Eye (tissue), 1 donor: ENCODE results near the gene KCNJ11.
A peak's percentile ranks its signal among the peaks of the same experiment; 100 is the strongest.

Experiments
- DNase-seq: peaks from one replicate; pipeline ENCODE4 v3.0.0-alpha.2; 2015

KCNJ11 gene

DNA sequence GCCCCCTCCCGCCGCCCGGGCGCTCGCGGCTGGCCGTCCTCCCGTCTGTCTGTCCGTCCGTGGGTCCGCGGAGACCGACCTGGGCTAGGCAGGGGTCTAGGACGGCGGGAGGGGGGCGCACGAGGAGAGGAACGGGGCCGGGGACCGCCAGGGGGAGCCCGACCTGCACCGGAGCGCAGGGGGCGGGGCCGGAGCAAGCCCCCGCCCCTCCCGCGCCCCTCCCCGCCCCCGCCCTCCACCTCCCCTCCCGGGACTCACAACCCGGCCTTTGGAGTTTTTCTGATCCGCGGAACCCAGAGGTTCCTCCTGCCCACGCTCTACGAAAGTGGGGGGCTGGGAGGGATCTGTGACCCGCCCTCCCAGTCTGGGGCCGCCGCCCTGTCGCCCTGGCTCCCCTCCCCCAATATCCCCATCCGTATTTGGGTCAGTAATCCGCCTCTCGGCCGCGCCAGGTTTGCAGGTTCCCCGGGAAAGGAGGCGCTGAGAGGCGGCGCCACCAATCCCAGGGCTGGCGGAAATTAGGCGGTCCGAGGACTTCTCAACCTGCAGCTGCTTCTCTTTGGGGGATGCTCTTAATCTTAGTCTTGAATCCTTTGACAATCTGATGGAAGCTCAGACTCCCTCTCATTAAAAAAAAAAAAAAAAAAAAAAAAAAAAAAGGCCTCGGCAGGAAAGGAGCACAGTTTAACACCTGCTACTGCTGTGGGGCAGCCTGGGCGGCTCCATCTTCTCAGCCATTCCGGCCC is 925 bp upstream of the KCNJ11 start:
- peak; percentile 91 for DNase-seq

DNA sequence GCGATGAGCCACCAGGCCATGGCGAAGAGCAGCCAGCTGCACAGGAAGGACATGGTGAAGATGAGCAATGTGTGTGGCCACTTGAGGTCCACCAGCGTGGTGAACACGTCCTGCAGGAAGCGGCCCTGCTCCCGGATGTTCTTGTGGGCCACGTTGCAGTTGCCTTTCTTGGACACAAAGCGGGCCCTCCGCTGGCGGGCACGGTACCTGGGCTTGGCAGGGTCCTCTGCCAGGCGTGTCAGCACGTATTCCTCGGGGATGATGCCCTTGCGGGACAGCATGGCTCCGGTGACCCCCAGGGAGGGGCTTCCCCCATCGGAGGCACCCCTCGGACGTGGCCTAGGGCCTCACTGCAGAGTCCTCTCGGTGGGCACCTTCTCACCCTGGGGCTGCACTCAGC is 648 bp downstream of the KCNJ11 start:
- DNase-seq = no peak

DNA sequence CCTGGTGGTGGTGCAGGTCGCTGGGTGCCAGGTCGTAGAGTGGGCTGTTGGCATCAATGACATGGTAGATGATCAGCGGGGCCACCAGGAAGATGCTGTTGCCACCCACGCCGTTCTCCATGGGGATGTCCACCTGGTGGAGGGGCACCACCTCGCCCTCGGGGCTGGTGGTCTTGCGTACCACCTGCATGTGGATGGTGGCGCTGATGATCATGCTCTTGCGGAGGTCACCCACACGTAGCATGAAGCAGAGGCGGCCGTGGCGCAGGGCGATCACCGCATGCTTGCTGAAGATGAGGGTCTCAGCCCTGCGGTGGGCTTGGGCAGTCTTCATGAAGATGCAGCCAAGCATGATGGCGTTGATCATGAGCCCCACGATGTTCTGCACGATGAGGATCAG is 1.2 kb downstream of the KCNJ11 start:
- DNase-seq = no peak

DNA sequence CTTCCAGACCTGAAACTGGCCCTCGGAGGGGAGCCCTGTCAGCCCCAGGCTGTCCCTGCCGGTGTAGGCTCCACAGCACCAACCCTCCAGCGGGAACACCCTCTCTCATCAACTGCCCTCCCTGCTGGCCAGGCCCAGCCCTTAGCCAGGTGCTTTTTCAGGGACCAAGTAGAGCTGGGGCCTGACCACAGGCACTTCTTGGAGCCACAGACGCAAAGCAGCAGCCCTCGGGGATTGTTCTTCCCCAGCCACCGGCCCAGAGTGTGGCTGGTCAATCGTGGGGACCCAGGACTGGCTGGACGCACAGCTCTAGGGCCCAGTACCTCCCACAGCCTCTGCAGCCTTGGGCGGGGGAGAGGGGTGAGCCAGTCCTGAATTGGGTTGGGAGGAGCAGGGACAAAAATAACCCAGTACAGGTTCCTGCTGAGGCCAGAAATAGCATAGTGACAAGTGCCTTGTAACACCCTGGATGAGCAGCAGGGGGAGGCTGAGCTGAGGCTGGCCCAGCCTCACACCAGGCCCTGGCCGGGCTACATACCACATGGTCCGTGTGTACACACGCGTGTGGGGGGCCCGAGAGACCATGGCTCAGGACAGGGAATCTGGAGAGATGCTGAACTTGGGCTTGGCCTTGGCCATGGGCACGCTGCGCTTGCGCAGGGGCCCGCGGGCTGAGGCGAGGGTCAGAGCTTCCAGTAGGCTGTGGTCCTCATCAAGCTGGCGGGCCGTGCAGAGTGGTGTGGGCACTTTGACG is 2.0 kb downstream of the KCNJ11 start:
- DNase-seq = peak; percentile 68

DNA sequence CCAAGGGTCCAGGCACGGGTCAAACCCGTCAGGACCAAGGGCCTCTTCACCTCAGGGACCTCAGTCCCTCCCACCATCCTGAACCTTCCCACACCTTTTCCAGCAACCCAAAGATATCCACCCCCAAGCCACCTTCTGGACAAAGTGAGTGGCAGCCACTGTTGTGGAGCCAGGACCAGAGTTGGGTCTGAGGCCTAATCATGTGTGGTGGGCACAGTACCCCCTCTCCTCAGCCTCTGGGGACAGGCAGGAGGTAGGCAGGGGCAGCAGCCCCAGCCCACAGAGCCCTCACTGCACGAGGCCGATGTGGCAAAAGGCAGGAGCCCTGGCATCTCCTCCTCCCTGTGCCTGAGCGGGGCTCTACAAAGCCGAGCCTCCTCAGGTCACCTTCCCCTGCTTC is 2.5 kb downstream of the KCNJ11 start:
- DNase-seq = no peak

DNA sequence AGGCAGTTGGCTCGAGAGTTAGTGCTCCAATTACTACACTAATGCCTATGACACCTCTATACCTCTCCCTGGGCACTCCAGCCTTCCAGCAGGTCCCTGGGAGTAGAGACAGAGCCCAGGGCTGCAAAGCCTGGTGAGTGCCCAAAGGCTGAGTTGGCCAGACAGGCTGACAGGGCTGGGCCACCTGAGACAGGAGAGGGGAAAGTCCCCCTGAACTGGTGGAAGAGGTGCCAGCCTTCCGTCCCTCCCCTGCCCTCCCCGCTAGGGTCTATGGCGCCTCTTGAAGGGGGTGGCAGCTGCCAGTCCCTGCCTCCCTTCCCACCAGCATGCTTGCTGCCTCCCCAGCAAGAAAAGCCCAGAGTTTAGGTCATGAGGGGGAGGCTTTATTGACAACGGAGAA is 3.0 kb downstream of the KCNJ11 start:
- DNase-seq = no peak

DNA sequence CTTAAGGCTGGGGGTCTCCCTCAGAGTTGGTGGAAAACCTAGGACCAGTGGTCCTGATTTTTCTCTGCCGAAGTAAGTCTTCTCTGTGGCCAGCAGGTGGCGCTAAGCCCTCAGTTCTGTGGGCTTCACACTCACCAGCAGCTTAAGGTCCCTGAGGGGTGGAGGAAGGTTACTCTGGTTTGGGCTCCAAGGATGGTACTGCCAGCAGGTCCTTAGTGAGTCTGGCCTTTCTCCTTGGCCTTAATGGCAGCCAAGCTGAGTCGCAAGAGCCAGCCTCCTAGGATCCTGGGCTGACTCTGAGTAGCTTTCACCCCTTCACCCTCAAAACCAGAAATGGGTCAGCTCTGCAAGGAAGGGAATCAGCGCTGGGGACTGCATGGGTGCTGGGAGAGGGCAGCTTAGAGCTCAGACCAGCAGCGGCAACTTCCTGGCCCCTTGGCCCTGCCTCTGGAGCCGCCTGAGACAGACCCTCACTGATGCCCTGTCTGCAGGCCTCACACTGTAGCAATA is 4.4 kb downstream of the KCNJ11 start:
- peak; percentile 92 for DNase-seq

DNA sequence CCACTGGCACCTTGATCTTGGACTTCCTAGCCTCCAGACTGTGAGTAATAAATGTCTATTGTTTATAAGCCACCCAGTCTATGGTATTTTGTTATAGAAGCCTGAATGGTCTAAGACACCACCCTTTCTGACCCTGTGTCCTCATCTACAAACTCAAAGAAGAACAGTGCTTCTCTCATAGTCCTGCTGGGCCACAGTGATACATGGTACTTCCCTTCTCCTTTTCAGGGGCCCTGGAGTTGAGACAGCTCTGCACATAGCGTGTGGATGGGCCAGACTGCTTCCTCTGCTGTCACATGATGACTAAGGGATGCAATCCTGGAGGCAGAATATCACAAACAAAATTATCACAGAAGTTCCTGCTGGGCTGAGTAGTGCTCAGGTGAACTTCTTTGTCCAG is 5.0 kb downstream of the KCNJ11 start:
- no peak for DNase-seq

DNA sequence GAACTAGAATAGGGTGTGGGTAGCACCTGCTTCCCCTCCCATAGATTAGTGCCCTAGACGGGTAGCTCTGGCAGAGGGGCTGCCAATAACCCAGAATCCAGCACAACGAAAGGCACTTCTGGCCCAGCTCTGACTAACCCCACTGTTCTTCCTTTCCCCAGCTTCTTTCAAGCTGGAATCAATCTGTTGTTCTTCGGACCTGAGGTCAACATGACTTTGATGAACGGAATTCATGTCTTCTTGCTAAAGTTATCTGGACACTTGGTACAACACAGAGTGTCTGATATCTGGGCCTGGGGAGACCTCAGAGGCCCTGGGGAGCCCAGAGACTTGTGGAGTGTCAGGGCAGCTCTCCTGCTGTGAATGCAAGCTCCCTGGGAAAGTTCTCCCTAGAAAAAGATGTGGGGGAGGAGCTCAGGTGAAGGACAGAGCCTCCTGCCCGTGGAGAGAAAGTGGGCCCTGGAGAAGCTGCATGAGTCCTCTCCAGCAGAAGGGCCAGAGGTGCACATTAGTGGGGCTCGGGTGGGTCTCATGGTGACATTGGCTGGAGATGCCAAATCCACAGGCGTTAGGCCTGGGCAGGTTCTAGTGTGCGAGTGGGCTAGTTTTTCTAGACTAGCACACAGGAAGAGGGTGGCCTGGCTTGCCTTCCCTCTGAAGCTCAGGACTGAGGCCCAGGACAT is 6.3 kb downstream of the KCNJ11 start:
- no peak for DNase-seq

DNA sequence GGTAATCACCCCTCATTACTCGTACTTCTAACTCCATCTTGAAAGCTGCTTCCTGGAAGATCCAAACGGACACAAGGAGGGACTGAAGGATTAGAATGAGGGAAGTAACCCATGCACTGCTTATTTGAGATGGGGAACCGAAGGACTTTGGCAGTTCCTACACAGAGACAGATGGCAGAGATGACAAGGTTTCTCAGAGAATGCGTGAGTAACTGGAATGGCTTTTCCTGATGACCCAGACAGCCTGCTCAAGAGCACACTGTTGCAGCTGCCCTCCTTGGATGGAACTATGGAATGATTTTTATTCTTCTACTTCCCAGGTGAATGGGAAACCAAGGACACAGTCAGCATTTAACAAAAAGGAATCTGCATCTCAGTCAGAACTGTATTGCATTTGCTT is 7.3 kb downstream of the KCNJ11 start:
- DNase-seq = no peak

DNA sequence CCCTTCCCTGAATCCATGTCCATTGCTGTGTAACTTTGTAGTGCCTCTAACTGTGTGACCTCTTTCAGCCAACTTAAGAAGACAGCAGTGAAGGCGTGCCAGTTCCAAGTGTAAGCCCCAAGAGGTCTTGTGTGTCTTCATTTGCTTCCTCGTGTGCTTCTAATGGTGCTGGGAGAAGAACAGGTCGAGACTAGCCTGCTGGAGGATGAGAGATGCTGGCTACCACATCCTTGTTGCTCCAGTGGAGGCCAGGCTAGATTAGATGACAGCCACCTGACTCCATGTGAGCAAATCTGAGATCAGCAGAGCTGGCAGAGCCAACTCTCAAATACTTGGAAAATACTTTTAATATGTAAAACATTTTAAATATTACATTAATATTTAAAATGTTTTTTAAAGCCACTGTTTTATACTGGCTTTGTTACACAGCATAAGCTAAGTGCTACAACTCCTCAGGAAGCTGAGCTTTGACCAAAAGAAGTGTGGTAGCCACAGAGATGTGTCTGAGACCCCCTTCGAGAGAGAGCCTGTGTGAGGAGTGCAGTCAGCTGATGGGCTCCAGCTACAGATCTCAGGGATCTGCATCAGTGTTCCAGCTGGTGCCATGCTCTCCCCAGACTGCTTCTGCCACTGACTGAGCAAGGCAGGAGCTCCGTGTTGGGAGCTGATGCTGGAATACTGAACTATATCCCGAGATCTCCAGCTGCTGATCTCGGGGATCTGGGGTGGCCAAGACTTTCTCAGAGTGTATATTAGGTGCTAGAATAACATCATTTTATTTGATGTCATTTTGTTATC is 8.9 kb downstream of the KCNJ11 start:
- no peak for DNase-seq

DNA sequence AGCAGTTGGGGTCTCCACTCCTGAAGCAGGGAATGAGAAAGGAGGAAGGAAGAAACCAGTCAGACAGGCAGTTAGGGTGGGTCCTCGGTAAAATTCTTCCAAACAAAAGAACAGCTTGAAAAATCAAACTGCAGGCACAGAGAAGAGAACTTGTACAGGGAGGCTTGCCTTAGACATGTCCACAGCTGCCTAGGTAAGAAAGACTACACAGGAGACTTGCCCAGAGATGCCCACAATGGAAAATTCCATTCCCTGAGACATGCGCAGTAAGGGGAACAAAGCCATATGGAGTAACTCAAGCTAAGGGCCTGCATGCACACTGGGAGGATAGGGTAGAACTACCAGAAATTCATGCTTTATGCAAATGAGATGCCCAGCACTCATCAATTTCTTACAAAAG is 9.8 kb downstream of the KCNJ11 start:
- DNase-seq = no peak

DNA sequence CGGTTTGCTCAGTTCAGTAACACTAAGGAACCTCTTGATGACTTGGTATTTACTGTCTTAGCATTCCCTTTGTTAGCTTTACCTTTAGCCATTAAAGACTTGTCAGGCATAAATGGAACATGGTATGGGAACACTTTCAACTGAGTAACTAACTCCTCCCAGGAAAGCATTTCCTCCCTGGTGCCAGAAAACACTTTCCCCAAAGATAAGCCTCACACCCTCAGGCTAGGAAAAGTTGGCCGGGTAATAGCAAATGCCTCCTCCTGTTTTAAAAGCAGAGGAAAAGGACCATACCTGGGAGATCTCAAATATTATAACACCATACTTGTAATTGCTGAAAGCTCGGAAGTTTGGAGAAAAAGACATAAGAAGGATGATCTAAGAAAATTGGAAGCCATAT is 12.0 kb downstream of the KCNJ11 start:
- no peak for DNase-seq

DNA sequence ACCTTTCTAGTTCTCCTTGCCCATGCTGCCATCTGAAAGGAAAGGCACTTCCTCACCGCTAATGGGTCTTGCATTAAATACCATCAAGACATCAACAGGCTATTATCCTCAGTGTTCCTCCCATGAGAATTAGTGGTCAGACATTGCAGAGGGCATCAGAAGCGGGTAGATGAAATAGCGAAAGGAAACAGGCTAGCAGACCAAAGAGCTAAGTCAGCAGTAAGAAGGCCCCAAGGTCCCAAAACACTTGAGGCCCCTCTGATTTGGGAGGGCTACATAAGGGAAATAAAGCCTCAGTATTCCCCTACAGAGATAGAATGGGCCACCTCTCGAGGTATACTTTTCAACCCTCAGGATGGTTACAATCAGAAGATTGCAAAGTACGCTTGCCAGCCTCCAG is 12.9 kb downstream of the KCNJ11 start:
- no peak for DNase-seq

DNA sequence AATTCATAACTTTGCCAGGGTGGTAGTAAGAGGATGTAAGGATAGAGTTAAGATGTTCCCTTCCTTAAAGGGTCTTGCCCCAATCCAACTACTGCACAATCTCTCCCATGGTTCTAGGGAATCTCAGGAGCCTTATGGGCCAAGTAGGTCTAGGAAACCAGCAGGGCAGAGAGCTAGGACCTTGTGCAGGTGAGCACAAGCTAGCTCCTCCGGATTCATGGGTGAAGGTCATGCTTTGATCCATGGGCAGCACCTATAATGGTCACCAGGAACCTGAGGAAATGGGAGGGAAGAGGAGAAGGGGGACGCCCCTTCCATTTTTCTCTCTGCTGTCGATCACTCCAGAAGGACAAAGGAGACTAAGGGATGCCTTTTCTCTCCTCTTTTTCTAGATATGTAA is 16.8 kb downstream of the KCNJ11 start:
- DNase-seq = no peak

DNA sequence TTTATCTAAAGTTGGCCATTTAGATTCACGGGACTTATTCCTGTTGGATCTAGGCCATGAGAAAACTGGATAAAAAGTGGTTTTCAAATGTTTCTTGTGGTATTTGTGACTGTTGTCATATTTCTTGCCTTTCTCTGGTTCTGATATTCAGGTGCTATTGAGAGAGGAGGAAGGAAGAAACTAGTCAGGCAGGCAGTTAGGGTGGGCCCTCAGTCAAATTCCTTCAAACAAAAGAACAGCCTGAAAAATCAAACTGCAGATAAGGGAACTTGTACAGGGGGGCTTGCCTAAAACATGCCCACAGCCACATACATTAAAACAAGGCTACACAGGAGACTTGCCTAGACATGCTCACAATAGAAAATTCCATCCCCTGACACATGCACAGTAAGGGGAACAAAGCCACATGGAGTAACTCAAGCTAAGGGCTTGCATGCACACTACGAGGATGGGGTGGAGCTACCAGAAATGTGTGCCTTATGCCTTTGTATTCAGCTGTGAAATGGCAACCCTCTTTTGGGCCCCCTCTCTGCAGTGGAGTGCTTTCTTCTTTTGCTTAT is 18.7 kb downstream of the KCNJ11 start:
- DNase-seq = no peak

DNA sequence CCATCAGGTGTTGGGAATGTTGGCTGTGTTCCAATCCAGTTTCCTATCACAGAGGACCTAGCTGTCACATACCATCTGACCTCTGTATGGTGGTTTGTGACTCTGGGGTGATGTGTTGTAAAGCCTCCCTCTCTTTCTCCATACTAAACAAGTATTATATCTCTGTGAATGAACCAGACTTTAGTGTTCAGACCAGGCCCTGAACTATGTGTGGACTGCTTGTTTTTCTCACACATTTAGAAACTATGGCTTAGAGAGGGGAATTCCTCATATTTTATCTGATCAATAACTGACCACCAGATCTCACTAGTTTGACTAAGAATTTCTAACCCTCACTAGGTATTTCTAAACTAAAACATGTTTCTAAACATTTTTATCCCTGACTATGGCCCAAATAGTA is 19.4 kb downstream of the KCNJ11 start:
- no peak for DNase-seq

DNA sequence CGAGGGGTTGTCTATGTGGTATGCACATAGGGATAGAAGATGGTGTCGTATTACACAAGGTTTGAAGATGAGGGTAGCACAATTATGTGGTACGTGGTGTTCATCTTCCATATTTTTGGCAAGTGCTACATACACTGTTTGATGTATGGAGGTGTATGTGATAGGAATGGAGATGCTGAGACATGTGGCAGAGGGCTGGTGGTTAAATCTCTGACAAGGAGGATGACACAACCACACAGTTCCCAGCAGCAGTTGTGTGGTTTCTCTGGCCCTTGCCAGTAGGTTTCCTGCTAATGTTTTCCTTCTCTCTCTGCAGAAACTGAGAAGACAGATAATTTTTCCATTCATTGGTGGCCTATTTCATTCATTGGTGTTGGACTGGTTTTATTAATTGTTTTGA is 19.9 kb downstream of the KCNJ11 start:
- no peak for DNase-seq

DNA sequence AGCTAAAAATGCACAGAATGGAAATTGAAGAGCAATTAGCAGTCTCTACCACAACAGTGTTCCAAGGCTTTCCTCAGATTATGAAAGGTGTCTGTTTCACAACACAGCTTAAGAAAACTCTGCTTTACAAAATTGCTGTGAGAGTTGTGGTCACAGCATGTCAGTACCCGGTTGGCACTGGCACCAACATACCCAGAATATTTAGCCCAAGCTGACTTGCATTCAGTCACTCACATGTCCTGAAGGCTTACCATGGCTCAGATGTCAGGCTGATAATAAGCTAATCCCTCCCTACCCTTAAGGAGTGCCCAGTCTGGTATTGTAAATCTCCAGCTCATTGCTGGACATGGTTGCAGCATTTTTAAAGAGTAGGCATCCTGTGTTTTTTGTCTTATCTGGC is 22.0 kb downstream of the KCNJ11 start:
- DNase-seq = no peak

DNA sequence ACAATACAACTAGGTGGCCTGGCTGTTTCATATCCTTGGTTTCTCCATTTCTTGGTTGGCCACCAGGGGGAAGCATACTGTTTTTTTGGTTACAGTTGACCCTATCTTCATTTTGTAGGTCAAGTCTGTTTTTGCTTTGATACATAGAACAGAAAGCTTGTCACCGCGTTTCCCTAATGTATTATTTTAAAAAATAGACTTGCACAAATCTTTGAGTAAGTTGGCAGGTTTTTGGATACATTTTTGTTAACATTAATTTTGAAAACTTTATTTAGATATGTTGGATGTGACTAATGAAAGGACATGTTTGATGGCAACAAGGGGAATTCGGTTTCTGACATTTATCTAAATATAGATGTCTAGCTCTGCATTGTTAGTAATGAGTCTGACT is 33.9 kb downstream of the KCNJ11 start:
- DNase-seq = peak; percentile 92

DNA sequence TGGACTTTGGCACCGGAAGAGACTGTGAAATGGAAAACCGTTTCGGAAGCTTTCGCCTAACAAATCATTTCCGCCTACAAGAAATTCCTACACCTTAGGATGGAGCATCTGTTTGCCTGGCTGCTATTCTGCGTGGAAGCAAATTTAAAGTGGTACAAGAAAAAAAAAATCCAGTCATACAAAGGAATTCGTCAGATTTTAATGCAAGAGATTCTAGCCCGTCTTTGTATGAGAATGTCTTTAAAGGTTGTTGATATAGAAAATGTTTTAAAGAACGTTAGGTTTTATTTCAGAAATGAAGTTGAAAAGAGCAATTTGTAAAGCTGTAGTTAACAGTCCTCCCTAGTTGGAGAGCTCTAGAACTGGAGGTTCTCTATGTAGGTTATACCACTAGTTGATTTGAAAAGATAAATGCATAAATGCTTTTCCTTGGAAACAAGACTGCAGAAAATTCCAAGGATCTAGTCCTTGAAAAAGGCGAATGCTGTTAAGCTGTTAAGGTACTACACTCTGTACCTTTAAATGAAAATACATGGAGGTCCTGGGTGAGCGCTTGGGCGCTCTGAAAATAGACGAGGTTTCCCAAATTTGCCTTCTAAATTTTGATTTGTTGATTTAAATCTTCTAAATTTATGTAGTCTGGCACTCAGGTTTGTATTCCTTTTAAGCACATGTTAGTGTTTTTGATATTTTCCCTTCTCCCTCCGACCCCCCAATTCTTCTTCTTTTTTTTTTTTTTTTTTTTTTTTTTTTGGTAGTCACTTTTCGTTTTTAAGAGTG is 34.4 kb downstream of the KCNJ11 start:
- DNase-seq = no peak
